NOMO-1 treated with DMSO at 0.1 percent for 48 hours (cell line): ENCODE results near the gene ADPRM.
"Not testable (repeated sequence)": the region's sequence is repeated elsewhere in the genome, so short reads cannot be mapped to it uniquely, and the experiment has no call there.

Source experiments
- DNase-seq: peaks from one replicate; lab custom pipeline; 2025; ENCODE audit not compliant: unreplicated experiment; lab: John Stamatoyannopoulos, UW

Gene ADPRM

DNA sequence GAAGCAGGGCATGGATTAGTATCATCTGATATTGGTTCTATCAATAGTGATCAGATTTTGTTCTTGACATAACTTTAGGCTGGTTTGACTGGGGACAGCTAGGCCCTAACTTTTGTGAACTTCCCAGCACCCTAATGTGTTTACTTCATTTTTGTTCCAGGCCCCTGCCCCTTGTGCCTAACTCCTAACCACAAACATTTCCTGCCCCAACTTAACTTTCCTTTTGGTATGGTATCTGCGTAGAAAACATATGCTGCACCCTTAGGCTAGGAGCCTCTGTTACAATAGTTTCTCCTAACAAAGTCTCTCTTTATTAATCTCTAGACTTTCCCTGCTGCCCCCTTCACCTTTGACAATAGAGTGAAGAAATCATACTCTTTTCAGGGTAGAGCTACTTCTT is 2.5 kb downstream of the ADPRM start:
- no peak for DNase-seq

DNA sequence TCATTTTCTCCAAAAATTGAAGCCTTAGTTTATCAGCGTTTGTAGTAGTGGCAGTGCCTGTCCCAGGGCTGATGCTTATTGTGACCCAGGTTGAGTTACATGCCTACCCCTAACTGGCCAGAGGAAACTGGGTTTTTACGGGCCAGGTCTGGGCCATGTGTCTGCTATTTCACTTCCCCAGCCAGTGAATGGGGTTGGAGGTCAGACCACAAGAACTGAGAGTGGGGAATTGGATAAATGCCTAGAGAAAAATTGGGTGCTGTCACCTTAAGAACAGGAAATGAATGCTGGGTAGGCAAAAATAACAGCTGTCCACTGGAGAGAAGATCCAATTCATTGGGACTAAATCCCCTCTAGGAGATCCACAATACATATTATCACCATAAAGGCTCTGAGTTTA is 5.2 kb downstream of the ADPRM start:
- DNase-seq = no peak

DNA sequence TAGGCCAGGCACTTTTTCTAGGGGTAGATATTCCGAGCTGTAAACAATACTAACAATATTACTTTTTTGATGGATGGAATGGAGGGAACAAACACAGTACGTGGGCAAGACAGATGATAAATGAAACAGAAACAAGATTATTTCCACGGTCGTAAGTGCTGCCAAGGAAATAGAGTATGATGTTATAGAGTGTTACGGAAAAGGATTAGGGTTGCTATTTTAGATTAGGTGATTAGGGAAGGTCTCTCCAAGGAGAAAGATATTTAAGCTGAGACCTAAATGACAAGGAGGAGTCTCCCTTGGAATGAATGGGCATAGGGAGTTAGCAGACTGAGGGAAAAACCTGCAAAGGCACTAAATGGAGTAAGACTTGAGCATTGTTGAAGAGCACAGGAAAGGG is 8.3 kb downstream of the ADPRM start:
- no peak for DNase-seq

DNA sequence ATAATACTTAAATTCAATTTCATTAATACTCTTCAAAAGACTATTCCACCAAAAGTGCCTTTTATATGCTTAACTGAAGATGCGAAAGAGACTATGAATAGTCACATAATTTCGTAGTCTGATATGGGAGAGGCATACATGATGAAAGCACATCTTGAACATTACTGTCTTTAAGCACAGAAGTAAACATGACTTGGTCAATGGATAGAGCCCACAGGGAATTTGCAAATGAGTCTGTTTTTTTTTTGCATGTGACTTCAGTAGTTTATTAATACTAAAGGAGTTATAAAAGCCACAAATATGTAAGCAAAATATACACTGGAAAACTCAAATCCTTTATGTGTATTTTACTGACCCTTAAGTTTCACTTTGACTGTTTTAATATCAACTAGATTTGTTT is 15.9 kb downstream of the ADPRM start:
- no peak for DNase-seq

DNA sequence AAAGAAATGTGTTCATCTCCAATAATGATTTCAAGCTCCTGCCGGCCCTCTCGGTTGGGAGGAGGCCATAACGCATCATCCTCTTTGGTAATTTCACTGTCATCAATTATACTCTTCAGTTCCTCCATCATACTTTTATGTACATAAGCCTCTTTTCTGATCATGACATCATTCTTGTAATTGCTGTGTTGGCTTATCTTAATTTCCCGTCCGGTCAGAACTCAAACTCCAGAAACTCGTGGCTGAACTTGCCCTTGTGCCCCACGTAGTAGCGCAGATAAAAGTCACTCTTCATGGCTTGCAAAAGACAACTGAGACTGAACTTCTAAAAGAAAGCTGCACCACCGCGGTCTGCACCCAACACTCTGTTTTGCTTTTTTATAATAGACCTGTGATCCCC is 18.8 kb downstream of the ADPRM start:
- DNase-seq = no peak

DNA sequence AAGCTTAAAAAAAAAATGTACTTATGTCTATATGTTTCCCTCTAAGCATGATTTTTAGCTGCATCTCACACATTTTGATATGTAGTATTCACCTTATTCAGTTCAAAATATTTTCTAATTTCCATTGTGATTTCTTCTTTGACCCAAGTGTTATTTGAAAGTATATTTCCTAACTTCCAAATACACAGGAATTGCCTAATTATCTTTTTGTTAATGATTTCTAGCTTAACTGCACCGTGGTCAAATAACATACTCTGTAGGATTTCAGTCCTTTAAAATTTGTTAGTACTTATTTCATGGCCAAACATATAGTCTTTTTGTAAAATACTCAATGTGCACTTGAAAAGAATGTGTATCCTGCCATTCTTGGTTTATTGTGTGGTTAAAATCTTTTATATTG is 21.2 kb downstream of the ADPRM start:
- DNase-seq = no peak

DNA sequence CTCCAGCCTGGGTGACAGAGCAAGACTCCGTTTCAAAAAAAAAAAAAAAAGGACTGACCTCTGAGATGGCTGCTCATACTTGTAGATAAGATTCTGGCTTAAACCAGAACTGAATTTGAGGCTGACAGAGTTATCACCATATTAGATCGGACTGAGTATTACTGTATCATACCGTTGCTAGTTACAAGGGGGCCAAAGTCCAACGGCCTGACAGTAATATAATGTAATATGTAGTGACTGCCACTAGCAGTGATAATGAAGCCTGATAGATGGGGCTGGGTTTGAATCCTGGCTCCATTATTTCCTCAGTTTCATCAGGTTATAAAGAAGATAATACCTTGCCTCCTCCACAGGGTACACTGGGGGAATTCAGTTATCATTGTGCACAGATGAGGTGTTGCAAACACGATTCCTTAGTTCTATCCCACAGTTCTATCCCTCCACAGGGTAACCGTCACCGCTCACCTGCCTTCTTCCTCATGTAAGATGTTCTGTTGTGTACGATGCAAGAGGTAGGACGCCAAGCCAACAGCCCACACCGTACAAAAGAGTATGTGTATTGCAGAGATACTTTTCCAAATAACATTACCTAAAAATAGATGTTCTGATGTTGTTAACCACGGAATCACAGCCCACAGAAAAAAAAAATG is 27.3 kb downstream of the ADPRM start:
- no peak for DNase-seq

DNA sequence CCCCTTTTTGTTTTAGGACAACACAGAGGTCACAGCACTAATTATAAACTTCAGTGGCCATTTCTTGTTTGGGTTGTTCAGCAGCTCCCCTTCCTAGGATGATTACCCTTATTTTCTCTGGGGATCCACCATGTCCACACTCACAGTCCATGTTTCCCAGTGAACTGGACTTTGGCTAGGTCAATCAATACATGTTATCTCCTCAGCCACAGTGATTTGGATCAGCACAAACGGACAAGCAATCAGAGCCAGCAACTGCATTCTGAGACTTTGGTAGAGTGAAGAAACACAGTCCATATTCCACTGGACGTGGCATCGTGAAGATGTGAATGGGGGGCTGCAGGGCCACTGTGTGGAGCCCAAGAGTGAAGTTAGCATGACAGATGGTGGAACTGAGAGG is 27.9 kb downstream of the ADPRM start:
- no peak for DNase-seq

DNA sequence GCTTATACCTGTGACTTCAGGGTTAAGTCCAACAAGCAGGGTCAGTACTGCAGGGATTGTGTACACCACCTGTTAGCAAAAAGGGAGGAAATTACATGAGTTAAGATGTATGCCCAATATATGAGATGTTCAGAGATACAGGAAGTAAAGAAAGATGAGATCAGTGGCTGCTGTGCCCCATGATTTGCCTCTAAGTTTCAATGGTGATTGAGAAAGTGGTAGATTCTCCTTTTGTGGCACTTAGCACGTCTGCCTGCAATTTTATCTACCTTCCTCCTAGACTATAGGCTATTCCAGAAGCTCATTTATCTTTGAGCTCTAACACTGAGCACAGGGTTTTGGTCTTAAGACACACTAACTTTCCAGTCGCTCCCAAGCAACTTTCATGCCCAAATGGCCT is 28.8 kb downstream of the ADPRM start:
- no peak for DNase-seq

DNA sequence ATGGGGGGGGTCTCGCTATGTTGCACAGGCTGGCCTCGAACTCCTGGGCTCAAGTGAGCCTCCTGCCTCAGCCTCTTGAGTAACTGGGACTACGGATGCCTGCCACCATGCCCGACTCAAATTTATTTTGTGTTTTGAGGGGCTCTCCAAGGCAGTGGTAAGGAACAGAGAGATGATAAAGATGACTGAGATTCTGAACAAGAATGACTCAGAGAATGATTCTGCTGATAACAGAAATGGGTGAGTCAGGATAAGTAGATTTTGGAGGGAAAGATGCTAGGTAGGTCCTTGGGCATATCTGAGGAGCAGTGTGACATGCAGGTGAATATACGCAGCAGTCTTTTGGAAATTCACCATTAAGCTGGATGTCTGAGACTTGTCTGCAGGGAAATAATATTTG is 29.8 kb downstream of the ADPRM start:
- no peak for DNase-seq

DNA sequence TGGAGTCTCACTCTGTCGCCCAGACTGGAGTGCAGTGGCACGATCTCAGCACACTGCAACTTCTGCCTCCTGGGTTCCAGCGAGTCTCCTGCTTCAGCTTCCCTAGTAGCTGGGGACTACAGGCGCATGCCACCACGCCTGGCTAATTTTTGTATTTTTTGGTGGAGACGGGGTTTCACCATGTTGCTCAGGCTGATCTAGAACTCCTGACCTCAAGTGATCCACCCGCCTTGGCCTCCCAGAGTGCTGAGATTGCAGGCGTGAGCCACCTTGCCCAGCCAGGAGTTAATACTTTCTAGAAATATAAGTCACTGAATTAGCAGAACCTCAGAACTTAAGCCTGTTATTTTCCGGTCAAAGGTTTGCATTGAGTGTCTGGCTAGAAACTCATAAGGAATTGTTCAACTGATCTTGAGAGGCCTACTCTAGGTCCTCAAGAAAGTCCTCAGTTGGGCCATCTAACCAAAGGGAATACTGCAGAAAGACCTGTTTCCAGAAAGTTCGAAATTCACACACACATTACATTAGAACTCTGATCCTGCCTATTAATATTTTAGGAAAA is 31.0 kb downstream of the ADPRM start:
- no peak for DNase-seq

DNA sequence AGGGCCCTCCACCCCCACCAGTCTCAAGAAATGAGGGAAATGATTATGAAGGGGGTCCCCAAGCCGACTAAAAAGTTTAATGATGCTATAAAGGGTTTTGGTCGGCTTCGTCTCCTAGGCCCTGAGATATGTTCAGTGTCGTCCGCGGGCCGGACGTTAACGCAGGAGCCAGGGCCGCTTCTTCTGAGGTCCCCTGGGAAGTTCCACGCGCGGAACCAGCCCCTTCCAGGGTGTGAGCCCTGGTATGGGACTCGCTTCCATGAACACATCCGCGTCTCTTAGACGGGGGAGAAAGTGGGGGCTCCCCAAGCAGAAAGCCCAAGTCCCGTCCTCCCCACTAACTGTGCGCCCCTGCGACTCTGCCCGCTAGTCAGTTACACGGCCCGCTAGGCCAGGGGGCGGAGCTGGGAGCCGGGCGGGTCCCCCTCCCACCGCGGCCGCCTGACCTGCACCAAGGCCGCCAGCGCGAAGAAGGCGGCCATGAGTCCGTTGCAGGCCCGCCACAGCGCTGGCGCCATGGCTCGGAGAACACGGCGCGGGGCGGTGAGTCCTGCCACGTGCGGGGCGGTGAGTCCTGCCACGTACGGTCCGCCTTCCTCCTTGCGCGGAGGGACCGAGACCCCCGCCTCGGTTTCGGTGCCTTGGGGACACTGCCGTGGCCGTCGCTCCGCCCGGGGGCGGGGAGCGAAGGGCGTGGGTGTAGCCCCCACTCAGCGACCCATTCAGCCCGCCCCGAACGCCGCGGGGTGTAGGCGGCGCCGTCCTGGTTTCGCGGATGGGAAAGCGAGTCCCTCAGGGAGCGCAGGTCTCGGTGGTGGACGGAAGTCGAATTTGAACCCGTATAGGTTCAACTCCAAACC is 32.2 kb downstream of the ADPRM start, which contains the start of gene TMEM220:
TMEM220 (minus strand) TSS at position 690 of the 860 bp plus-strand sequence; CDS start at position 518, 172 bp downstream.
- peak; percentile 61 for DNase-seq

DNA sequence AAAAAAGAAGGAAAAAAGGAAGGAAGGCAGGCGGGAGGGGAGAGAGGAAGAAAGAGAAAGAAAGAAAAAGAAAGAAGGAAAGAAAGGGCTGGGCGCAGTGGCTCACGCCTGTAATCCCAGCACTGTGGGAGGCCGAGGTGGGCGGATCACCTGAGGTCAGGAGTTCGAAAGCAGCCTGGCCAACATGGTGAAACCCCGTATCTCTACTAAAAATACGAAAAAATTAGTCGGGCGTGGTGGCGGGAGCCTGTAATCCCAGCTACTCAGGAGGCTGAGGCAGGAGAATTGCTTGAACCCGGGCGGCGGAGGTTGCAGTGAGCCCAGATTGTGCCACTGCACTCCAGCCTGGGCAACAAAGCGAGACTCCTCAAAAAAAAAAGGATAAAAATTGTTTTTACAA is 32.9 kb downstream of the ADPRM start:
- not testable (repeated sequence) for DNase-seq

DNA sequence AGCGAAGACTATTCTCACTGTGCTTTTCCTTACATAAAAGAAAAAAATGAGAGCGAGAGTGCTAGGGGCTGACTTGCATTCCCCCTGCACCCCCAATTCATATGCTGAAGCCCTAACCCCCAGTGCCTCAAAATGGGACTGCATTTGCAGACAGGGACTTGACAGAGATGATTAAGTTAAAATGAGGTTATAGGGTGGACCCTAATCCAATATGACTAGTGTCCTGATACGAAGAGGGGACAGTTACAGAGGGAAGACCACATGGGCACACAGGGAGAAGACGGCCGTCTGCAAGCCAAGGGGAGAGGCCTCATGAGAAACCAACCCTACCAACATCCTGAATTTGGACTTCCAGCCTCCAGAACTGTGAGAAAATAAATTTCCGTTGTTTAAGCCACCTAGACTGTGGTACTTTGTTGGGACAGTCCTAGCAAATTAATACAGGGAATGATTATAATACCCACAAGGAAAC is 34.0 kb downstream of the ADPRM start:
- no peak for DNase-seq

DNA sequence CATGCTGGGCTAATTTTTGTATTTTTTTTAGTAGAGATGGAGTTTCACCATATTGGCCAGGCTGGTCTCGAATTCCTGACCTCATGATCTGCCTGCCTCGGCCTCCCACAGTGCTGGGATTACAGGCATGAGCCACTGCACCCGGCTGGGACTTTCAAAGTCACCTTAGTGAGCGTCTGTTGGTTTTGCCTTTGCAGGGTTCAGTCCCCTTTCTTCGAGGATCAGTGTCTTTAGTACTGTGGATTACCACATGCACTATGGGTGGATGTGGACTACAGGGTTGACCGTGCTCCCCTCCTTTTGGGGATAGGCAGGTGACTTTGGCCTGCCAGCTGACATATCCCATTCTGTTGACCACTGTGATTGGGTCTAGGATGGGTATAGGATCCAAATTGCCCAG is 34.7 kb downstream of the ADPRM start:
- DNase-seq = not testable (repeated sequence)

DNA sequence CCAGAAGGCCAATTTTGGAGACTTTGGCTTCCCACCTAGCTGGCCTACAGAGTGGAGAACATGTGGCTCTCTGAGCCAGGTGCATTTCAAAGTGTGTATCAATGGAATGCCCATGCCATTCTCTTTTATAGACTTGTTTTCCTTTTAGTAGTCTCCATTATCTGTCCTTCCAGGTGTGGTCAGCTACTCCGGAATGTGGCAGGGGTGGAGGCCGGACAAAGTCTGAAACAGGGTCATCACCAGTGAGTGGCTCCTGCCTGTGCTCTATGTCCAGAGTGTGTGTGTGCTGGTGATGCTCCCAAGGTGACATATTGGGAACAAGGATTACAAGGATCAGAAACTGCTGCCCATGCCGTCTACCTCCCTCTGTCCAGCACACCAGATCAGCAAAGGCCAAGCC is 36.3 kb downstream of the ADPRM start:
- DNase-seq = no peak

DNA sequence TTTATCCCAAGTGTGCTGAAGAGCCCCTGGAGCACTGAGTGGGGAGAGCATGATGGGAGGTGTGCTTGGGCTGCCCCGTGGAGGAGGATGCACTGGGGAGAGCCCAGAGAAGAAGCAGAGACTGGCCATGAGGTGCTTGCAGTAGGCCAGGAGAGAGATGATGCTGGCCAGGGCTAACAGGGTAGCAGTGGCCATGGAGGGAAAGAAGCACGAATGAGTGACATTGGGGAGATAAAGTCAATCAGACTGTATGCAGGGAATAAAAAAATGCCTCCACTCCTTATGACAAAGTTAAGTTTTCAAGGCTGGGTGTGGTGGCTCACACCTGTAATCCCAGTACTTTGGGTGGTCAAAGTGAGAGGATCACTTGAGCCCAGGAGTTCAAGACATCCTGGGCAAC is 37.9 kb downstream of the ADPRM start:
- DNase-seq = no peak

DNA sequence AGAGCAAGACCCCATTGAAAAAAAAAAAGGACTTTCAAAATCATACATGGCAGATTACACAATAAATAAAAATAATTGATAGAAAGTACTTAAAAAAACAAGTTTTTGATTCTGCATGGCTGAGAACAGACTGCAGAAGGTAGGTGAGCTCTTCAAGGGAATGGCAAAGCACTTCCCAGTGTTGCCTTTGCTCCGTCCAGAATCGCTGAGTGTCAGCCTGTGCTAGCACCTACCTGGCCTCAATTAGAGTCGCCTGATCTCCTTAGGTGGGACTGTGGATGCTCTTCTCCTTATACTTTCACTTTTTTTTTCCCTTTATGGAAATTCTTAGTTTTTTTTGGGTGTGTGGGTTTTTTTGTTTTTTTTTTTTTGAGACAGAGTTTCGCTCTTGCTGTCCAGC is 38.4 kb downstream of the ADPRM start:
- no peak for DNase-seq

DNA sequence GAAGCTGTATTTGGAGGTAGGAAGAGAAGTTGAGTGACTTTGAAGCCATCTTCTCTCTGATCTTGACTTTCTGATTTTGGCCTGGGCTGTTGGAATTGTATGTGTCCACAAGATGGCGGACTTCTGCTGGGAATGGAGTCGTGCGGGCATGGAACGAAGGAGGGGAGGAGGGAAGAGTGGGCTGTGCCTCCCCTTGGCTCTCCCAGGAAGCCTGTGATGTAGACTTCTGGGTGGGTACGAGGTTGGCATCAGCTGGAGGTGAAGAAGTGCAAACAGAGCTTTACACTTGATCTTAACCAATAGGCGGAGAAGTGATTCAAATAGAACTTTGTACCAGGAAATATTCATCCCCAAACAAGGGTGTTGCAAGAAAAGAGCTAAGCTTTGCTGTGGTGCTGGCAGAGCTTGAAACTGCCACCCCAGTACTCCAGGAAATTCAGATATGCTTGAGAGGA is 39.8 kb downstream of the ADPRM start:
- peak; percentile 9 for DNase-seq

DNA sequence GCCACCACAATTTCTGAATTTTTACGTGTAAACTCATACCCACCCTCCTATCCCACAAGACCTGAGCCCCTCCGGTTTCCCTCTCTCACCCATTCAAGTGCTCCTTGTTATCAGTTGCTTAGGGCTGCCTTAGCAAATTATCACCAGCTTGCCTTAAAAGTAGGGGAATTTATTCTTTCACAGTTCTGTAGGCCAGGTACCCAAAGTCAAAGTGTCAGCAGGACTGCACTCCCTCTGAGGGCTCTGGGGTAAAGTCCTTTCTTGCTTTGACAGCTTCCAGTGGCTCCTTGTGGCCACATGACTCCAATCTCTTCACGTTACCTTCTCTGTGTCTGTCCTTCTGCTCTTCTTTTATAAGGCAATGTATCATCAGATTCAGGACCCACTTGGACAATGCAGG is 40.3 kb downstream of the ADPRM start:
- DNase-seq = no peak

DNA sequence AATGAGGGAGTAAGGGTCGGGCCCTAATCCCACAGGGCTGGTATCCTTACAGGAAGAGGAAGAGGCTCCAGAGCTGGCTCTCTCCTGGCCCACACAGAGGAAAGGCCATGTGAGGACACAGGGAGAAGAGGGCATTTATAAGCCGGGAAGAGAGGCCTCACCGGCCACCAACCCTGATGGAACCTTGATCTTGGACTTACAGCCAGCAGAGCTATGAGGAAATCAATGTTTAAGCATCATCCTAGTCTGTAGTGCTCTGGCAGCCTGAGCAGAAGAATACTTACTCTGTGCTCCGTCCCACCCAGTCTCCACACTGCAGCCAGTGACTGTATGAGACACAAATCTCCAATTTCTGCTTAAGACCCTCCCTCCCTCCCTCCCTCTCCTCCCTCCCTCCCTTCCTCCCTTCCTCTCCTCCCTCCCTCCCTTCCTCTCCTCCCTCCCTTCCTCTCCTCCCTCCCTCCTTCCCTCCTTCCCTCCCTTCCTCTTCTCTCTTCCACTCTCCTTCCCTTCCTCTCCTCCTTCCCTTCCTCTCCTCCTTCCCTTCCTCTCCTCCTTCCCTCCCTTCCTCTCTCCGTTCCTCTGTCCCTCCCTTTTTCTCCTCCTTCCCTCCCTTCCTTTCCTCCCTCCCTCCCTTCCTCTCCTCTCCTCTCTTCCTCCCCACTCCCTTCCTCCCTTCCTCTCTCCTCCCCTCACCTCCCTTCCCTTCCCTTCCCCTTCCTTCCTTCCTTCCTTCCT is 41.3 kb downstream of the ADPRM start:
- DNase-seq = no peak
